GF-D8 (cell line): ENCODE measurements around the gene ZNF534.
A peak's percentile ranks its signal among the peaks of the same experiment; 100 is the strongest.
"Not testable (repeated sequence)": the region's sequence is repeated elsewhere in the genome, so short reads cannot be mapped to it uniquely, and the experiment has no call there.

Experiments used
- DNase-seq: peaks from one replicate; lab custom pipeline; 2025; lab: John Stamatoyannopoulos, UW

Gene ZNF534

GRCh38 chr19:52428937-52429336 is at the start of gene ZNF534:
Gene ZNF534, plus strand, starts transcription at chr19:52429148. Its CDS starts 2,327 bp downstream, at chr19:52431475.
- no peak for DNase-seq

GRCh38 chr19:52391135-52391534 is 37.8 kb upstream of the ZNF534 start:
- DNase-seq, result no peak

- DNase-seq, result peak; percentile 68
Observed at GRCh38 chr19:52397310-52398080, 31.5 kb upstream of the ZNF534 start, which contains the start of gene ZNF528. Gene ZNF528, plus strand, starts transcription at chr19:52397849. Its CDS starts 4,165 bp downstream, at chr19:52402014.

GRCh38 chr19:52398081-52398441 is 30.9 kb upstream of the ZNF534 start:
- DNase-seq, result no peak

- DNase-seq, result no peak
Observed at GRCh38 chr19:52410276-52410675, 18.7 kb upstream of the ZNF534 start.

- no peak for DNase-seq
Observed at GRCh38 chr19:52415711-52416110, 13.2 kb upstream of the ZNF534 start.

GRCh38 chr19:52442179-52442578 is 13.2 kb downstream of the ZNF534 start:
- DNase-seq, result no peak

- no peak for DNase-seq
Observed at GRCh38 chr19:52444506-52444905, 15.6 kb downstream of the ZNF534 start.

GRCh38 chr19:52451241-52451640 is 22.3 kb downstream of the ZNF534 start:
- DNase-seq, result no peak

GRCh38 chr19:52453324-52454094 is 24.6 kb downstream of the ZNF534 start, which contains the start of gene ZNF578:
Gene ZNF578, plus strand, starts transcription at chr19:52453553. Its CDS starts 48,293 bp downstream, at chr19:52501846.
- peak; percentile 54 for DNase-seq

GRCh38 chr19:52464798-52465470 is 36.0 kb downstream of the ZNF534 start:
- no peak for DNase-seq

GRCh38 chr19:52473655-52474350 is 44.9 kb downstream of the ZNF534 start:
- no peak for DNase-seq

GRCh38 chr19:52474351-52475127 is 45.6 kb downstream of the ZNF534 start:
- no peak for DNase-seq

- not testable (repeated sequence) for DNase-seq
Observed at GRCh38 chr19:52484111-52484743, 55.3 kb downstream of the ZNF534 start.

- DNase-seq, result not testable (repeated sequence)
Observed at GRCh38 chr19:52485064-52485463, 56.1 kb downstream of the ZNF534 start.

GRCh38 chr19:52485561-52486240 is 56.8 kb downstream of the ZNF534 start:
- DNase-seq, result not testable (repeated sequence)

GRCh38 chr19:52492201-52492993 is 63.4 kb downstream of the ZNF534 start:
- DNase-seq, result no peak

GRCh38 chr19:52492994-52493470 is 64.1 kb downstream of the ZNF534 start:
- no peak for DNase-seq

- DNase-seq, result no peak
Observed at GRCh38 chr19:52494518-52494917, 65.6 kb downstream of the ZNF534 start.
